Activated naive CD4-positive, alpha-beta T cell (primary cell): ENCODE measurements around the gene IGSF3.

Experiments used
- DNase-seq, 4 experiments: peaks; one replicate each; lab custom pipeline; 2025; lab: John Stamatoyannopoulos, UW

IGSF3 gene

GRCh38 chr1:116686723-116687352 is 19.3 kb upstream of the IGSF3 start:
- no peak for DNase-seq

GRCh38 chr1:116686175-116686574 is 18.6 kb upstream of the IGSF3 start:
- DNase-seq: no peak

GRCh38 chr1:116684575-116684974 is 17.0 kb upstream of the IGSF3 start:
- no peak for DNase-seq

- no peak for DNase-seq
Observed at GRCh38 chr1:116682641-116683221, 15.2 kb upstream of the IGSF3 start.

GRCh38 chr1:116681343-116681899 is 13.9 kb upstream of the IGSF3 start:
- DNase-seq: no peak

- DNase-seq: no peak
Observed at GRCh38 chr1:116680752-116681151, 13.2 kb upstream of the IGSF3 start.

- DNase-seq: no peak
Observed at GRCh38 chr1:116679828-116680628, 12.5 kb upstream of the IGSF3 start.

- DNase-seq: no peak
Observed at GRCh38 chr1:116679091-116679827, 11.7 kb upstream of the IGSF3 start.

GRCh38 chr1:116678732-116679090 is 11.2 kb upstream of the IGSF3 start:
- no peak for DNase-seq

GRCh38 chr1:116677474-116678062 is 10.0 kb upstream of the IGSF3 start:
- no peak for DNase-seq

GRCh38 chr1:116676291-116676690 is 8.8 kb upstream of the IGSF3 start:
- DNase-seq: no peak

- DNase-seq: no peak
Observed at GRCh38 chr1:116674751-116675150, 7.2 kb upstream of the IGSF3 start.

- no peak for DNase-seq
Observed at GRCh38 chr1:116674011-116674531, 6.5 kb upstream of the IGSF3 start.

- DNase-seq: no peak
Observed at GRCh38 chr1:116671912-116672311, 4.4 kb upstream of the IGSF3 start.

GRCh38 chr1:116671072-116671760 is 3.7 kb upstream of the IGSF3 start:
- DNase-seq: no peak

GRCh38 chr1:116668277-116668676 is 744 bp upstream of the IGSF3 start:
- DNase-seq: no peak

- no peak for DNase-seq
Observed at GRCh38 chr1:116667078-116667574, 407 bp downstream of the IGSF3 start.

- no peak for DNase-seq
Observed at GRCh38 chr1:116666187-116667077, 1.1 kb downstream of the IGSF3 start.

GRCh38 chr1:116664978-116665371 is 2.6 kb downstream of the IGSF3 start:
- no peak for DNase-seq
